SK-N-SH treated with all-trans-retinoic acid at 6 μM for 48 hours (cell line): ENCODE data around the gene LRRC66.

ENCODE experiments used
- GLIS3 ChIP-seq: fragments of 250-450 bp; sonication (Bioruptor Pico); IDR thresholded peaks from 2 replicates; pipeline ENCODE4 v1.5.0; 2020; ENCODE audit warnings: mild to moderate bottlenecking, moderate library complexity
- TCF4 ChIP-seq: fragments of 250-450 bp; sonication (Bioruptor Pico); IDR thresholded peaks from 2 replicates; pipeline ENCODE4 v1.8.0; 2021; ENCODE audit warnings: mild to moderate bottlenecking, moderate library complexity, borderline replicate concordance
- TOX ChIP-seq: fragments of 250-450 bp; sonication (Bioruptor Pico); IDR thresholded peaks from 2 replicates; pipeline ENCODE4 v1.8.0; 2021; ENCODE audit warnings: mild to moderate bottlenecking, moderate library complexity, borderline replicate concordance
- ZC3H10 ChIP-seq: fragments of 250-450 bp; sonication (Bioruptor Pico); IDR thresholded peaks from 2 replicates; pipeline ENCODE4 v1.5.1; 2021; ENCODE audit warnings: mild to moderate bottlenecking, moderate library complexity
- ZFP3 ChIP-seq: fragments of 250-450 bp; sonication (Bioruptor Pico); IDR thresholded peaks from 2 replicates; pipeline ENCODE4 v1.5.0; 2020; ENCODE audit warnings: mild to moderate bottlenecking, moderate library complexity
- ZNF565 ChIP-seq: fragments of 450-650 bp; formaldehyde crosslinking; conservative IDR thresholded peaks from 2 replicates; pipeline ENCODE4 v1.5.0; 2020; ENCODE audit warnings: low read depth, mild to moderate bottlenecking, moderate library complexity
- TF ChIP-seq, protein P1 (sequence below): fragments of 250-450 bp; sonication (Bioruptor Pico); IDR thresholded peaks from 2 replicates; pipeline ENCODE4 v1.8.0; 2020; ENCODE audit warnings: mild to moderate bottlenecking, moderate library complexity, borderline replicate concordance
- TF ChIP-seq, protein P2 (sequence below): fragments of 250-450 bp; sonication (Bioruptor Pico); IDR thresholded peaks from 2 replicates; pipeline ENCODE4 v1.5.1; 2021; ENCODE audit warnings: mild to moderate bottlenecking, moderate library complexity

DNA sequence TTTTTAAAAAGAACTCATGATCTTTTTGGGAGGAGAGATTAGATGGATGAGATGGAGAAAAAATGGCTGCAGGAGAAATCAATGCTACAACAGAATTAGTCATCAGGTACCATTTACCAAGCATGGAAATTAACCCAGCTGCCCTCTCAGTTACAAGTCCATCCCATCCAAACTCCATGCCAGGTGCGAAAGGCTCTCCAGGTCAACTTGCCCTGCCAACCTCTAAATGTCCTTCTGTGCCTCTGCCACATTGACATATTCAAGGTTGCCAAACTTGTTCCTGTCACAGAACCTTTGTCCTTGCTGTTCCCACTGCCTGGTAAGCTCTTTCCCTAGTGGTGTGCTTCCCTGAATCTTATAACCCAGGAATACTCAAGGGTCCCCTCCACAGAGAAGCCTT is 38.1 kb upstream of the LRRC66 start:
- TF ChIP-seq TOX (CRISPR knock-in tag) (no peak), TCF4 (CRISPR knock-in tag) (no peak), ZNF565 (CRISPR knock-in tag) (no peak), GLIS3 (CRISPR knock-in tag) (no peak), ZC3H10 (no peak), ZFP3 (no peak)
- TF ChIP-seq, protein P1, sequence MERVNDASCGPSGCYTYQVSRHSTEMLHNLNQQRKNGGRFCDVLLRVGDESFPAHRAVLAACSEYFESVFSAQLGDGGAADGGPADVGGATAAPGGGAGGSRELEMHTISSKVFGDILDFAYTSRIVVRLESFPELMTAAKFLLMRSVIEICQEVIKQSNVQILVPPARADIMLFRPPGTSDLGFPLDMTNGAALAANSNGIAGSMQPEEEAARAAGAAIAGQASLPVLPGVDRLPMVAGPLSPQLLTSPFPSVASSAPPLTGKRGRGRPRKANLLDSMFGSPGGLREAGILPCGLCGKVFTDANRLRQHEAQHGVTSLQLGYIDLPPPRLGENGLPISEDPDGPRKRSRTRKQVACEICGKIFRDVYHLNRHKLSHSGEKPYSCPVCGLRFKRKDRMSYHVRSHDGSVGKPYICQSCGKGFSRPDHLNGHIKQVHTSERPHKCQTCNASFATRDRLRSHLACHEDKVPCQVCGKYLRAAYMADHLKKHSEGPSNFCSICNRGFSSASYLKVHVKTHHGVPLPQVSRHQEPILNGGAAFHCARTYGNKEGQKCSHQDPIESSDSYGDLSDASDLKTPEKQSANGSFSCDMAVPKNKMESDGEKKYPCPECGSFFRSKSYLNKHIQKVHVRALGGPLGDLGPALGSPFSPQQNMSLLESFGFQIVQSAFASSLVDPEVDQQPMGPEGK, result no peak
- TF ChIP-seq, protein P2, sequence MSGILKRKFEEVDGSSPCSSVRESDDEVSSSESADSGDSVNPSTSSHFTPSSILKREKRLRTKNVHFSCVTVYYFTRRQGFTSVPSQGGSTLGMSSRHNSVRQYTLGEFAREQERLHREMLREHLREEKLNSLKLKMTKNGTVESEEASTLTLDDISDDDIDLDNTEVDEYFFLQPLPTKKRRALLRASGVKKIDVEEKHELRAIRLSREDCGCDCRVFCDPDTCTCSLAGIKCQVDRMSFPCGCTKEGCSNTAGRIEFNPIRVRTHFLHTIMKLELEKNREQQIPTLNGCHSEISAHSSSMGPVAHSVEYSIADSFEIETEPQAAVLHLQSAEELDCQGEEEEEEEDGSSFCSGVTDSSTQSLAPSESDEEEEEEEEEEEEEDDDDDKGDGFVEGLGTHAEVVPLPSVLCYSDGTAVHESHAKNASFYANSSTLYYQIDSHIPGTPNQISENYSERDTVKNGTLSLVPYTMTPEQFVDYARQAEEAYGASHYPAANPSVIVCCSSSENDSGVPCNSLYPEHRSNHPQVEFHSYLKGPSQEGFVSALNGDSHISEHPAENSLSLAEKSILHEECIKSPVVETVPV (CRISPR knock-in tag), result no peak
